H1 (cell line): Measurements from ENCODE around the gene HSPA12A. TPM values are rescaled to one million over a fixed set of nuclear protein-coding genes. Genes with fewer than 3 reads are reported as not detected.
A peak's percentile ranks its signal among the peaks of the same experiment; 100 is the strongest.

Source experiments
- CTCF ChIA-PET: fragments of 300-600 bp; sonication (Branson Sonifier 250); formaldehyde crosslinking; loops from one replicate; lab custom pipeline; 2021; ENCODE audit not compliant: partially characterized antibody; lab: Charles Lee
- POLR2A ChIA-PET: fragments of 300-600 bp; sonication (Branson Sonifier 250); formaldehyde crosslinking; loops from one replicate; lab custom pipeline; 2021; ENCODE audit warnings: inconsistent platforms; ENCODE audit not compliant: partially characterized antibody; lab: Charles Lee
- DNase-seq, 2 experiments: peaks; one replicate each; pipeline versions ENCODE4 v3.0.0 to v3.0.0-alpha.2; 2010 to 2022; ENCODE audit warnings: low spot score in 2 of 2, low read depth in 1 of 2, mixed read lengths in 1 of 2
- FAIRE-seq: peaks from 2 replicates; lab custom pipeline; 2011; peaks lifted over from hg19 to GRCh38; lab: Jason Lieb, UNC
- H2AFZ ChIP-seq: 2 replicates; pipeline ENCODE4 v1.8.1; 2012; ENCODE audit warnings: low read length, inconsistent platforms
- H2AK5ac ChIP-seq: 2 replicates; pipeline ENCODE4 v1.6.1; 2013; ENCODE audit warnings: low read depth, low read length
- H2BK120ac ChIP-seq: replicated peaks from 2 replicates; pipeline ENCODE3; 2013; ENCODE audit warnings: low read depth, low read length, inconsistent platforms
- H2BK12ac ChIP-seq: 2 replicates; pipeline ENCODE4 v1.6.1; 2013; ENCODE audit warnings: low read depth, low read length
- H2BK15ac ChIP-seq: 2 replicates; pipeline ENCODE4 v1.6.1; 2013; ENCODE audit warnings: low read length
- H2BK20ac ChIP-seq: 2 replicates; pipeline ENCODE4 v1.6.1; 2013; ENCODE audit warnings: low read length
- H2BK5ac ChIP-seq: 2 replicates; pipeline ENCODE4 v1.6.1; 2013; ENCODE audit warnings: low read depth, low read length
- H3K14ac ChIP-seq: 2 replicates; pipeline ENCODE4 v1.6.1; 2013; ENCODE audit warnings: inconsistent platforms; ENCODE audit not compliant: insufficient read length
- H3K18ac ChIP-seq: 2 replicates; pipeline ENCODE4 v1.6.1; 2013; ENCODE audit warnings: low read length; ENCODE audit errors: extremely low read depth
- H3K23ac ChIP-seq: 2 replicates; pipeline ENCODE4 v1.6.1; 2013; ENCODE audit warnings: inconsistent platforms; ENCODE audit not compliant: insufficient read length
- H3K23me2 ChIP-seq: 2 replicates; pipeline ENCODE4 v1.6.1; 2013; ENCODE audit warnings: low read depth, low read length
- H3K27ac ChIP-seq: 2 replicates; pipeline ENCODE4 v1.6.1; 2011; ENCODE audit warnings: low read depth, low read length, inconsistent platforms
- H3K27me3 ChIP-seq, 4 experiments: replicated peaks in 1 of 4; 1 replicate in 1 of 4; 2 replicates in 3 of 4; pipeline versions ENCODE4 v1.6.1 to v1.8.1; 2011 to 2013; ENCODE audit warnings: low read length in 3 of 4, mild to moderate bottlenecking in 3 of 4, inconsistent platforms in 2 of 4, mixed read lengths in 2 of 4, moderate library complexity in 1 of 4; ENCODE audit not compliant: control insufficient read depth in 3 of 4, insufficient read depth in 3 of 4; ENCODE audit errors: extremely low read depth in 1 of 4
- H3K36me3 ChIP-seq, 4 experiments: 2 replicates each; pipeline versions ENCODE4 v1.6.1 to v1.8.1; 2011 to 2013; ENCODE audit warnings: mild to moderate bottlenecking in 4 of 4, low read length in 3 of 4, moderate library complexity in 2 of 4, control low read depth in 1 of 4, inconsistent platforms in 1 of 4; ENCODE audit not compliant: insufficient read depth in 4 of 4, control insufficient read depth in 2 of 4
- H3K4ac ChIP-seq: replicated peaks from 2 replicates; pipeline ENCODE3; 2013; ENCODE audit warnings: low read length, low read depth, mixed read lengths, inconsistent platforms; ENCODE audit not compliant: insufficient read length
- H3K4me1 ChIP-seq, 4 experiments: replicated peaks in 1 of 4; 1 replicate in 1 of 4; 2 replicates in 3 of 4; pipeline versions ENCODE4 v1.6.1 to v1.8.1; 2011 to 2013; ENCODE audit warnings: low read length in 3 of 4, inconsistent platforms in 2 of 4, mixed read lengths in 1 of 4; ENCODE audit not compliant: insufficient read depth in 4 of 4, control insufficient read depth in 3 of 4
- H3K4me2 ChIP-seq, 2 experiments: 2 replicates each; pipeline versions ENCODE4 v1.6.1 to v1.8.1; 2011 to 2013; ENCODE audit warnings: low read depth in 2 of 2, low read length in 2 of 2, control low read depth in 1 of 2, inconsistent platforms in 1 of 2, mild to moderate bottlenecking in 1 of 2; ENCODE audit not compliant: insufficient read depth in 1 of 2
- H3K4me3 ChIP-seq, 4 experiments: fragments of 200-600, 300-600 bp in 1 of 4; sonication (generic), shearing (Covaris generic), sonication (Bioruptor Twin) in 1 of 4; 2 replicates each; pipeline versions ENCODE4 v1.5.1 to v1.8.1; 2011 to 2016; ENCODE audit warnings: low read length in 4 of 4, low read depth in 3 of 4, control low read depth in 2 of 4, inconsistent platforms in 2 of 4, mild to moderate bottlenecking in 2 of 4, mixed read lengths in 1 of 4, moderate library complexity in 1 of 4; ENCODE audit not compliant: insufficient read depth in 2 of 4; ENCODE audit errors: extremely low read depth in 1 of 4
- H3K56ac ChIP-seq: replicated peaks from 2 replicates; pipeline ENCODE3; 2013; ENCODE audit warnings: low read depth, mild to moderate bottlenecking, mixed read lengths, low read length, inconsistent platforms; ENCODE audit not compliant: insufficient read length
- H3K79me1 ChIP-seq: 2 replicates; pipeline ENCODE4 v1.6.1; 2013; ENCODE audit warnings: low read depth, low read length, control low read depth
- H3K79me2 ChIP-seq, 2 experiments: 2 replicates each; pipeline versions ENCODE4 v1.6.1 to v1.8.1; 2012 to 2013; ENCODE audit warnings: low read length in 2 of 2, mild to moderate bottlenecking in 2 of 2, inconsistent platforms in 1 of 2; ENCODE audit not compliant: insufficient read depth in 2 of 2, control insufficient read depth in 1 of 2
- H3K9ac ChIP-seq, 4 experiments: replicated peaks in 1 of 4; 1 replicate in 1 of 4; 2 replicates in 3 of 4; pipeline versions ENCODE4 v1.6.1 to v1.8.1; 2011 to 2013; ENCODE audit warnings: low read depth in 3 of 4, low read length in 3 of 4, control low read depth in 2 of 4, mild to moderate bottlenecking in 2 of 4, moderate library complexity in 2 of 4, inconsistent platforms in 1 of 4; ENCODE audit errors: extremely low read depth in 1 of 4
- H3K9me3 ChIP-seq, 2 experiments: 2 replicates each; pipeline versions ENCODE4 v1.6.1 to v1.8.1; 2012 to 2013; ENCODE audit warnings: mild to moderate bottlenecking in 2 of 2, moderate library complexity in 2 of 2, control low read depth in 1 of 2, inconsistent platforms in 1 of 2, low read depth in 1 of 2, low read length in 1 of 2, mixed read lengths in 1 of 2; ENCODE audit not compliant: insufficient read depth in 2 of 2
- H4K20me1 ChIP-seq, 2 experiments: replicated peaks in 1 of 2; 2 replicates each; pipeline versions ENCODE3 to v1.8.1; 2011 to 2013; ENCODE audit warnings: inconsistent platforms in 2 of 2, low read length in 2 of 2, mild to moderate bottlenecking in 1 of 2; ENCODE audit not compliant: insufficient read depth in 2 of 2, control insufficient read depth in 1 of 2
- H4K5ac ChIP-seq: 2 replicates; pipeline ENCODE4 v1.6.1; 2013; ENCODE audit warnings: low read length, low read depth, mixed read lengths, inconsistent platforms; ENCODE audit not compliant: insufficient read length
- H4K8ac ChIP-seq: 2 replicates; pipeline ENCODE4 v1.8.0; 2013; ENCODE audit warnings: mild to moderate bottlenecking, moderate library complexity, low read length, inconsistent platforms; ENCODE audit not compliant: insufficient read depth; ENCODE audit errors: extremely low read depth
- H4K91ac ChIP-seq: replicated peaks from 2 replicates; pipeline ENCODE3; 2013; ENCODE audit warnings: low read length, mixed read lengths, inconsistent platforms; ENCODE audit not compliant: insufficient read length
- TAF1 ChIP-seq: IDR thresholded peaks from 2 replicates; pipeline ENCODE4 v1.6.1; 2011; ENCODE audit warnings: mild to moderate bottlenecking, low read depth, low read length
- WGBS, 2 experiments: shearing (Covaris generic) in 1 of 2; methylation state at CpG; one replicate each; pipeline versions ENCODE4 v1.1.6 to v1.1.7; 2013 to 2015; ENCODE audit warnings: low lambda C conversion rate in 2 of 2, mixed read lengths in 2 of 2, inconsistent platforms in 1 of 2, low coverage in 1 of 2, missing lambda C conversion rate in 1 of 2; ENCODE audit not compliant: insufficient replicate concordance in 2 of 2, insufficient coverage in 1 of 2, insufficient read length in 1 of 2; ENCODE audit errors: extremely low coverage in 1 of 2, missing lambda C conversion rate in 1 of 2; 5-methylcytosine and 5-hydroxymethylcytosine counted together
- polyA plus RNA-seq, 7 experiments: library from polyadenylated mRNA; depleted of rRNA in 3 of 7; stranded (reverse) in 5 of 7; unstranded in 2 of 7; fragments of >200 nt in 5 of 7; fragments of 200-250 nt in 2 of 7; gene quantifications; 1 replicate in 5 of 7; 2 replicates in 1 of 7; 4 replicates in 1 of 7; pipeline versions ENCODE4 v1.2.1 to v1.2.3, GENCODE V29; 2011 to 2013; ENCODE audit warnings: missing spikeins in 2 of 7, mixed read lengths in 2 of 7
- total RNA-seq: library from RNA; stranded (reverse); fragmentation: NEBNext Ultra II Directional; extraction: Animal tissue kit (Norgen Biotek cat#: 25700); gene quantifications from 2 replicates; pipeline ENCODE4 v1.2.1, GENCODE V29; 2021

Gene HSPA12A
- total and polyA plus RNA-seq, 2 of the 8 experiments (the other 6 are each of a cell fraction or from before 2014, with no cell fraction given) = 3.1 to 6.9 TPM

- Histone ChIP-seq H3K27me3 (no peaks in the 10 kb centered on the region), H3K9me3 (no peaks in the 10 kb centered on the region), H3K4me2 (peak overlapping the region in 1 of 2 experiments; percentile 75; a peak in 2 of 4 replicates), H3K27ac (no peak overlapping the region), H3K23me2 (no peaks in the 10 kb centered on the region; the same call in none of the 2 replicates), H2BK20ac (no peak overlapping the region)
- TF ChIP-seq TAF1 = no peak
- TF ChIP-seq, all 59 proteins: peak for 0
- Histone ChIP-seq H4K20me1 (no peaks in the 10 kb centered on the region), H3K4me1 (peaks cover 0 to 15% (median 12%) of the 10 kb centered on the region in 4 experiments; a peak in 6 of 7 replicates), H3K4ac (no peak overlapping the region), H3K18ac (no peak overlapping the region), H3K56ac (no peak overlapping the region), H4K91ac (no peak overlapping the region), H4K5ac (no peak overlapping the region), H3K9ac (no peak overlapping the region), H3K79me1 (peaks cover 2% of the 10 kb centered on the region; the same call in 1 of the 2 replicates), H2AK5ac (no peak overlapping the region), H3K4me3 (no peak overlapping the region), H2AFZ (no peak overlapping the region), H3K23ac (no peak overlapping the region), H3K36me3 (peaks cover 5 to 18% (median 10%) of the 10 kb centered on the region in 4 experiments; a peak in 6 of 8 replicates), H3K79me2 (0 out of 4 replicates have a peak, but pooled peaks cover 0 to 4% of the 10 kb centered on the region in 2 experiments), H4K8ac (no peak overlapping the region), H2BK12ac (no peak overlapping the region), H3K14ac (no peak overlapping the region), H2BK15ac (no peak overlapping the region; the same call in 1 of the 2 replicates), H2BK5ac (no peak overlapping the region), H2BK120ac (no peak overlapping the region)
- CTCF ChIA-PET = interaction anchor here (1.1 to 3.7 kb wide), 7 partner anchors 11 to 93 kb away, joined by 3 to 26 read pairs (median 4); no protein-coding TSS in a partner anchor
- DNase-seq = no peak
- 86% methylated on average over 5 of the region's 5 CpGs; no CpG with 5 or more reads in 1 of the 2 experiments for WGBS, 2 experiments
- POLR2A ChIA-PET = interaction anchor here (1.1 to 1.3 kb wide), 2 partner anchors 25 to 35 kb away, joined by 3 read pairs; no protein-coding TSS in a partner anchor
- FAIRE-seq = no peak
Measured at GRCh38 chr10:116671274-116671926, 71.0 kb downstream of the HSPA12A start.
